Endothelial cell (in vitro differentiated cells): ENCODE measurements around the gene AQP12A. TPM values are rescaled to one million over a fixed set of nuclear protein-coding genes. Genes with fewer than 3 reads are reported as not detected.

Experiments
- DNase-seq: peaks from one replicate; pipeline ENCODE4 v3.0.0; 2021; ENCODE audit warnings: low spot score
- H3K27ac Mint-ChIP-seq: one replicate; pipeline ENCODE4 v1.8.0; 2021; ENCODE audit warnings: mixed read lengths, inconsistent platforms; ENCODE audit not compliant: unreplicated experiment
- H3K27me3 Mint-ChIP-seq: one replicate; pipeline ENCODE4 v1.8.0; 2021; ENCODE audit warnings: mild to moderate bottlenecking, moderate library complexity, mixed read lengths, inconsistent platforms; ENCODE audit not compliant: unreplicated experiment
- H3K36me3 Mint-ChIP-seq: one replicate; pipeline ENCODE4 v1.8.0; 2021; ENCODE audit warnings: mild to moderate bottlenecking, low read depth, mixed read lengths, inconsistent platforms; ENCODE audit not compliant: unreplicated experiment
- H3K4me1 Mint-ChIP-seq: one replicate; pipeline ENCODE4 v1.8.0; 2021; ENCODE audit warnings: mild to moderate bottlenecking, mixed read lengths, inconsistent platforms; ENCODE audit not compliant: unreplicated experiment
- H3K4me3 Mint-ChIP-seq: one replicate; pipeline ENCODE4 v1.8.0; 2021; ENCODE audit warnings: mild to moderate bottlenecking, mixed read lengths, inconsistent platforms; ENCODE audit not compliant: unreplicated experiment
- H3K9me3 Mint-ChIP-seq: one replicate; pipeline ENCODE4 v1.8.0; 2021; ENCODE audit warnings: mixed read lengths, inconsistent platforms; ENCODE audit not compliant: unreplicated experiment
- CTCF ChIP-seq: fragments of 200-600 bp; sonication (generic); IDR thresholded peaks from one replicate; pipeline ENCODE4 v1.5.0; 2021; ENCODE audit warnings: antibody characterized with exemption; ENCODE audit not compliant: unreplicated experiment
- total RNA-seq: library from RNA; stranded (reverse); fragmentation: NEBNext Ultra II Directional; extraction: Animal tissue kit (Norgen Biotek cat#: 25700); gene quantifications from one replicate; pipeline ENCODE4 v1.2.1, GENCODE V29; 2021; ENCODE audit not compliant: unreplicated experiment

Gene AQP12A
- total RNA-seq, 1 donor from 2014 or later = not detected

- Mint-ChIP-seq H3K4me3 (no peak overlapping the region), H3K27me3 (peaks cover 11% of the 10 kb centered on the region), H3K27ac (no peak overlapping the region), H3K4me1 (peaks cover 9% of the 10 kb centered on the region), H3K36me3 (no peaks in the 10 kb centered on the region), H3K9me3 (no peaks in the 10 kb centered on the region)
- no peak for DNase-seq
- no peak for TF ChIP-seq CTCF
These were observed 47.5 kb upstream of the AQP12A start for GRCh38 chr2:240644171-240644651.

GRCh38 chr2:240644859-240645301, 46.8 kb upstream of the AQP12A start:
- no peak for DNase-seq
- H3K27me3 Mint-ChIP-seq = peaks cover 11% of the 10 kb centered on the region
- no peak overlapping the region for H3K4me3 Mint-ChIP-seq
- H3K9me3 Mint-ChIP-seq = no peaks in the 10 kb centered on the region
- TF ChIP-seq CTCF = no peak
- no peaks in the 10 kb centered on the region for H3K36me3 Mint-ChIP-seq
- no peak overlapping the region for H3K27ac Mint-ChIP-seq
- H3K4me1 Mint-ChIP-seq = peaks cover 9% of the 10 kb centered on the region

GRCh38 chr2:240645346-240645745, 46.3 kb upstream of the AQP12A start:
- no peak overlapping the region for H3K4me3 Mint-ChIP-seq
- no peak for TF ChIP-seq CTCF
- no peaks in the 10 kb centered on the region for H3K36me3 Mint-ChIP-seq
- no peaks in the 10 kb centered on the region for H3K9me3 Mint-ChIP-seq
- DNase-seq = no peak
- peak overlapping the region; percentile 24 for H3K27ac Mint-ChIP-seq
- H3K4me1 Mint-ChIP-seq = peaks cover 9% of the 10 kb centered on the region
- H3K27me3 Mint-ChIP-seq = peaks cover 11% of the 10 kb centered on the region

GRCh38 chr2:240645801-240646175, 45.9 kb upstream of the AQP12A start:
- Mint-ChIP-seq H3K4me3 (no peak overlapping the region), H3K27me3 (peaks cover 11% of the 10 kb centered on the region), H3K4me1 (peaks cover 9% of the 10 kb centered on the region), H3K36me3 (no peaks in the 10 kb centered on the region), H3K27ac (peak overlapping the region; percentile 24), H3K9me3 (no peaks in the 10 kb centered on the region)
- DNase-seq = no peak
- TF ChIP-seq CTCF = no peak

- DNase-seq = no peak
- no peaks in the 10 kb centered on the region for H3K36me3 Mint-ChIP-seq
- peaks cover 11% of the 10 kb centered on the region for H3K27me3 Mint-ChIP-seq
- H3K4me1 Mint-ChIP-seq = peaks cover 9% of the 10 kb centered on the region
- no peak overlapping the region for H3K4me3 Mint-ChIP-seq
- no peaks in the 10 kb centered on the region for H3K9me3 Mint-ChIP-seq
- no peak overlapping the region for H3K27ac Mint-ChIP-seq
- no peak for TF ChIP-seq CTCF
These were observed 45.3 kb upstream of the AQP12A start for GRCh38 chr2:240646176-240646899.
